ENCODE results near the gene TMIE. TPM values are rescaled to one million over a fixed set of nuclear protein-coding genes. Genes with fewer than 3 reads are reported as not detected.
"Not testable (repeated sequence)": the region's sequence is repeated elsewhere in the genome, so short reads cannot be mapped to it uniquely, and the experiment has no call there.

Gene TMIE
- total and polyA plus RNA-seq, 10 of the 15 experiments (the other 5 are each of a cell fraction or from before 2014, with no cell fraction given): not detected

DNA sequence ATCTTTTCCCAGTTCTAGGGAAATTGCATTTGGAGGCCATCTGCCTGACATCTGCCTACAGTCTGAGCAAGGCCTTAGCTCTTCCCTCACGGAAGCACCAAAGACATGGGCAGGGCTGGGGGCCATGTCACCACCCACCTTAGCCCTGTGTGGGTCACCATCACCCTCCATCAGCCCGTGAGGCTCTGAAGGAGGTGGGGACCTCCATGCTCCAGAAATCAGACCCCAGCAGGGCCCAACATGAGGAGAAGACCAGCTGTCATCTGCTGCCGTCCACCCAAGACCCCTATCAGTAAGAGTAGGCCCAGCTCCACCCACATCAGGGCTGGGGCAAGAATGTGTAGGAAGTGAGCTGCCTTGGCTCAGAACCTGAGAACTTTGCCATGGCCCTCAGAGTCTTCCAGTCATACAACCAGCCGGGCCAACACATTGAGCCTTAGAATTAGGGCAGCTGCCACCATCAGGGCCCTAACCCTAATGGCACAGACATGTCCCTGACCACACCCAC lies 1.9 kb downstream of the TMIE start:
- SMC1A ChIA-PET (ENCODE audit: uncharacterized antibody, unreplicated experiment): interaction anchor here (0.7 to 1.7 kb wide), 4 partner anchors 163 to 215 kb away, joined by 3 to 4 read pairs (median 3); no protein-coding TSS in a partner anchor
- H3K9me3 ChIP-seq (replicated peaks; ENCODE audit: control insufficient read depth, insufficient read depth, low read length): no peaks in the 10 kb centered on the region
- RAD21 ChIA-PET (ENCODE audit: unreplicated experiment): interaction anchor here (0.9 to 2.6 kb wide), 3 partner anchors 164 to 206 kb away, joined by 3 to 9 read pairs (median 5); no protein-coding TSS in a partner anchor
- intact Hi-C loops (cut with micrococcal nuclease; ENCODE audit: unreplicated experiment): loop anchor here (10.0 kb wide), 1 partner anchor 312 kb away; no protein-coding TSS in a partner anchor
- H3K4me2 ChIP-seq (ENCODE audit: control insufficient read depth, insufficient read depth): no peak overlapping the region
- DNase-seq (ENCODE audit: low read depth, low spot score) (no peak), FAIRE-seq (no peak), ATAC-seq (no peak)
- POLR2A ChIA-PET: no interaction called here
- no peaks in the 10 kb centered on the region for H3K79me2 ChIP-seq (ENCODE audit: control insufficient read depth, insufficient read depth, low read length)
- TF ChIP-seq SIN3A (IDR thresholded peaks at IDR 0.05; ENCODE audit: low read depth, low read length) (no peak), SPI1 (IDR thresholded peaks at IDR 0.05; ENCODE audit: borderline replicate concordance, insufficient read depth, low read depth, low read length) (no peak), NFYA (IDR thresholded peaks at IDR 0.05; ENCODE audit: borderline replicate concordance, low read depth, low read length) (no peak)
- H3K36me3 ChIP-seq (ENCODE audit: control insufficient read depth in 2 of 2, insufficient read depth in 2 of 2, low read length in 1 of 2): no peaks in the 10 kb centered on the region
- H3K27ac ChIP-seq (ENCODE audit: control insufficient read depth, insufficient read depth): no peak overlapping the region
- H3K9ac ChIP-seq (ENCODE audit: control insufficient read depth, insufficient read depth, low read length): no peak overlapping the region
- no peak overlapping the region for H2AFZ ChIP-seq (ENCODE audit: control insufficient read depth, low read depth, low read length)
- peaks cover 2 to 7% of the 10 kb centered on the region in 2 experiments; a peak in 3 of 4 replicates for H3K27me3 ChIP-seq (replicated peaks in 1 of 2; ENCODE audit: control insufficient read depth in 2 of 2, insufficient read depth in 2 of 2, low read length in 1 of 2)
- WGBS (ENCODE audit: insufficient coverage, insufficient replicate concordance, low lambda C conversion rate, missing lambda C conversion rate): 21% methylated on average over 4 of the region's 4 CpGs
- in situ Hi-C loops (cut with MboI): no loop called here
- H3K4me3 ChIP-seq: no peak overlapping the region
- H4K20me1 ChIP-seq (ENCODE audit: control insufficient read depth, insufficient read depth): no peaks in the 10 kb centered on the region
- CTCF ChIA-PET: interaction anchor here (1.0 to 2.2 kb wide), 5 partner anchors 164 to 219 kb away, joined by 3 to 13 read pairs (median 5); no protein-coding TSS in a partner anchor
- no peaks in the 10 kb centered on the region for H3K4me1 ChIP-seq (ENCODE audit: control insufficient read depth, insufficient read depth, low read length)
- no TSS peak for BruUV-seq (replicated peaks)

DNA sequence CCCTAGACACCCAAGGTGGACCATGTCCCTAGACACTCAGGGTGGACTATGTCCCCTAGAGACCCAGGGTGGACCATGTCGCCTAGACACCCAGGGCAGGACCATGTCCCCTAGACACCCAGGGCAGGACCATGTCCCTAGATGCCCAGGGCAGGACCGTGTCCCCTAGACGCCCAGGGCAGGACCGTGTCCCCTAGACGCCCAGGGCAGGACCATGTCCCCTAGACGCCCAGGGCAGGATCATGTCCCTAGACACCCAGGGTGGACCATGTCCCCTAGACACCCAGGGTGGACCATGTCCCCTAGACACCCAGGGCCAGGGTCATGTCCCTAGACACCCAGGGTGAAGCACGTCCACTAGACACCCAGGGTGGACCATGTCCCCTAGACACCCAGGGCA lies 3.2 kb downstream of the TMIE start:
- H3K27ac ChIP-seq (ENCODE audit: control insufficient read depth, insufficient read depth); H3K9me3 ChIP-seq (replicated peaks; ENCODE audit: control insufficient read depth, insufficient read depth, low read length); H3K79me2 ChIP-seq (ENCODE audit: control insufficient read depth, insufficient read depth, low read length); DNase-seq (ENCODE audit: low read depth, low spot score); H2AFZ ChIP-seq (ENCODE audit: control insufficient read depth, low read depth, low read length); BruUV-seq (replicated peaks); CTCF ChIA-PET; H3K36me3 ChIP-seq (ENCODE audit: control insufficient read depth in 2 of 2, insufficient read depth in 2 of 2, low read length in 1 of 2); H3K4me3 ChIP-seq; H3K27me3 ChIP-seq (replicated peaks in 1 of 2; ENCODE audit: control insufficient read depth in 2 of 2, insufficient read depth in 2 of 2, low read length in 1 of 2); in situ Hi-C loops (cut with MboI); RAD21 ChIA-PET (ENCODE audit: unreplicated experiment); H3K4me1 ChIP-seq (ENCODE audit: control insufficient read depth, insufficient read depth, low read length); H4K20me1 ChIP-seq (ENCODE audit: control insufficient read depth, insufficient read depth); H3K9ac ChIP-seq (ENCODE audit: control insufficient read depth, insufficient read depth, low read length); H3K4me2 ChIP-seq (ENCODE audit: control insufficient read depth, insufficient read depth); SMC1A ChIA-PET (ENCODE audit: uncharacterized antibody, unreplicated experiment); POLR2A ChIA-PET; FAIRE-seq; ATAC-seq: not testable (repeated sequence)
- intact Hi-C loops (cut with micrococcal nuclease; ENCODE audit: unreplicated experiment): loop anchor here (10.0 kb wide), 1 partner anchor 310 kb away; no protein-coding TSS in a partner anchor
- WGBS (ENCODE audit: insufficient coverage, insufficient replicate concordance, low lambda C conversion rate, missing lambda C conversion rate): 7% methylated on average over 7 of the region's 7 CpGs

Measured in GM12878 (cell line).